ENCODE data around the gene HHAT. TPM values are rescaled to one million over a fixed set of nuclear protein-coding genes. Genes with fewer than 3 reads are reported as not detected.

Gene HHAT
- total and polyA plus RNA-seq, 9 of the 15 experiments (the other 6 are each of a cell fraction or from before 2014, with no cell fraction given): 0.07 to 0.16 (median 0.13) TPM; not detected in 1

- Histone ChIP-seq H3K79me2 (ENCODE audit: control insufficient read depth, insufficient read depth, low read length) (no peaks in the 10 kb centered on the region), H3K27me3 (ENCODE audit: control insufficient read depth in 2 of 2, insufficient read depth in 2 of 2, low read length in 2 of 2) (peaks cover 0 to 7% of the 10 kb centered on the region in 2 experiments; a peak in 1 of 5 replicates), H2AFZ (ENCODE audit: low read depth, low read length) (no peak overlapping the region), H3K36me3 (ENCODE audit: control insufficient read depth, insufficient read depth, low read length) (no peaks in the 10 kb centered on the region), H3K4me3 (no peak overlapping the region), H3K9me1 (ENCODE audit: control insufficient read depth, insufficient read depth, low read length) (no peaks in the 10 kb centered on the region), H4K20me1 (replicated peaks; ENCODE audit: control insufficient read depth, insufficient read depth, low read length) (no peaks in the 10 kb centered on the region), H3K4me1 (replicated peaks in 1 of 2; ENCODE audit: control insufficient read depth in 2 of 2, insufficient read depth in 2 of 2, low read length in 2 of 2) (no peaks in the 10 kb centered on the region), H3K4me2 (ENCODE audit: insufficient read depth, low read length) (no peak overlapping the region), H3K9ac (ENCODE audit: insufficient read depth in 1 of 2, low read depth in 2 of 2, low read length in 2 of 2) (no peak overlapping the region), H3K27ac (ENCODE audit: extremely low read depth, low read depth, low read length) (no peak overlapping the region), H3K9me3 (replicated peaks; ENCODE audit: control insufficient read depth, insufficient read depth, low read depth, low read length) (no peaks in the 10 kb centered on the region)
- intact Hi-C loops (cut with micrococcal nuclease): loop anchor here (10.0 kb wide), 1 partner anchor 497 kb away; no protein-coding TSS in a partner anchor
- DNase-seq (ENCODE audit: extremely low read depth in 1 of 4, low spot score in 3 of 4) (no peak), ATAC-seq (no peak), FAIRE-seq (no peak)
- BruUV-seq (replicated peaks): no TSS peak
- CTCF ChIA-PET (ENCODE audit: low intra/inter-chr PET ratio): no interaction called here
- in situ Hi-C loops (cut with MboI): loop anchor here (10.0 kb wide), 1 partner anchor 677 kb away; the partner anchor contains the start of gene KCNH1
- WGBS (ENCODE audit: insufficient coverage, low coverage, missing lambda C conversion rate): 0% methylated on average over 4 of the region's 4 CpGs
- POLR2A ChIA-PET: no interaction called here
- TF ChIP-seq TRIM25 (IDR thresholded peaks at IDR 0.05; ENCODE audit: borderline replicate concordance) (no peak), MEF2A (IDR thresholded peaks at IDR 0.05; ENCODE audit: control insufficient read depth, low read depth, low read length) (no peak), MTA2 (IDR thresholded peaks at IDR 0.05; ENCODE audit: low read depth) (no peak), ZNF551 (CRISPR knock-in tag; IDR thresholded peaks at IDR 0.05) (no peak), CHD4 (IDR thresholded peaks at IDR 0.05; ENCODE audit: insufficient read depth, insufficient replicate concordance, low read depth, low read length, poor library complexity, severe bottlenecking) (no peak), TFAM (CRISPR knock-in tag; conservative IDR thresholded peaks at IDR 0.05) (no peak), ZNF197 (CRISPR knock-in tag; IDR thresholded peaks at IDR 0.05; ENCODE audit: low read depth) (no peak), ETV6 (IDR thresholded peaks at IDR 0.05; ENCODE audit: borderline replicate concordance in 1 of 2, low read depth in 2 of 2, low read length in 1 of 2) (no peak), ETV6 (CRISPR knock-in tag; IDR thresholded peaks at IDR 0.05; ENCODE audit: borderline replicate concordance) (no peak), PTRF (tag; IDR thresholded peaks at IDR 0.05) (no peak), ZNF785 (CRISPR knock-in tag; IDR thresholded peaks at IDR 0.05) (no peak), CEBPG (CRISPR knock-in tag; IDR thresholded peaks at IDR 0.05) (no peak), CEBPG (tag; conservative IDR thresholded peaks at IDR 0.05 in 1 of 2, IDR thresholded peaks at IDR 0.05 in 1 of 2) (no peak), ZNF133 (CRISPR knock-in tag; IDR thresholded peaks at IDR 0.05) (no peak), HNRNPL (IDR thresholded peaks at IDR 0.05; ENCODE audit: low read depth, low read length) (no peak), ATF1 (CRISPR knock-in tag; IDR thresholded peaks at IDR 0.05) (no peak), ATF1 (tag; IDR thresholded peaks at IDR 0.05) (no peak)
- TF ChIP-seq, protein P1, sequence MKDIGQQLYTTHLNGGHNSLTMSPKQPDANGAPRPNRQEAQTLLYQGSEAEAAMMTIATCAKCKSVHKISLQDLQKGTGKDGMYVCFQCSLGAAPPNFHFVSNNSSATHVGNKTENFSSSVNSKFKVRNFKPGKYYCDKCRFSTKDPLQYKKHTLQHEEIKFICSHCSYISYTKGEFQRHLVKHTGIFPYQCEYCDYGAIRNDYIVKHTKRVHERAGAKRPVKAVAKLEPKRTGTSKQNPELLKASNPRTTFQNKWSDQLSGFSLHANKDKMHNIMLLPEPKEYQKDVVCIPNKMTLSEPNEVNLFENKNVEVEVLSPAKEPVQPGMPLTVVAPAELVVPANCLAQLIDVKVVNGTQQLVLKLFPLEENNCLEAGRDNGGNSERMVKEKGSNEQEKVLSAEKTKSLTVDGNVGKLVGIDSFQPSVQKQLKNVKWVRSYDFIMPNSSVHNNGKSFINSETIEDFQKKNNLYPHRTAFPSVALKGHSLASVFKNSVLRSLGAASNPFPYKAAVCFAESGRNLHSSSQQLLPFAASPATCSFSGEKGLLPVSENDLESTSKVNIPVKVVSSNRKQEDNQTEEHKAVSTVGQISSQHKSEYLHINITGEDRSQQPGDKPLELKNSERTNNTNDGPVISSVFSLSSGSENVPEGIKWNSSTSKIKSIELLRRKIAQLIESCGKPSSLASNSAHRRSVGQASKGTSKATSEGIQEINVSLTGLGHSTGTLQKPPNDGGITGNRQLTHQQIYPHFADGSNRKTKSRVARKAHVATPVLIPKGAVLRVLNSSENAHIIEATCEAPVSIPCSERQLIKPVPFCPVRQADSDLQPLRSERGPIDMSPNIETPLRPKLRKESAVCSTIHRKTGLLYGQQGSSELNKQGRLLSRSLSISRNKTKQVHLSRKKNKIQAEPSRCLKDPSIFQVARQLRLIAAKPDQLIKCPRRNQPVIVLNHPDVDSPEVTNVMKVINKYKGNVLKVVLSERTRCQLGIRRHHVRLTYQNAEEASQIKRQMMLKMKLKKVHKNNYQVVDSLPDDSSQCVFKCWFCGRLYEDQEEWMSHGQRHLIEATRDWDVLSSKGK (CRISPR knock-in tag; IDR thresholded peaks at IDR 0.05): no peak
- TF ChIP-seq, protein P2, sequence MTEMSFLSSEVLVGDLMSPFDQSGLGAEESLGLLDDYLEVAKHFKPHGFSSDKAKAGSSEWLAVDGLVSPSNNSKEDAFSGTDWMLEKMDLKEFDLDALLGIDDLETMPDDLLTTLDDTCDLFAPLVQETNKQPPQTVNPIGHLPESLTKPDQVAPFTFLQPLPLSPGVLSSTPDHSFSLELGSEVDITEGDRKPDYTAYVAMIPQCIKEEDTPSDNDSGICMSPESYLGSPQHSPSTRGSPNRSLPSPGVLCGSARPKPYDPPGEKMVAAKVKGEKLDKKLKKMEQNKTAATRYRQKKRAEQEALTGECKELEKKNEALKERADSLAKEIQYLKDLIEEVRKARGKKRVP (CRISPR knock-in tag; IDR thresholded peaks at IDR 0.05): no peak
Observed at GRCh38 chr1:210457568-210457967, 128.9 kb downstream of the HHAT start.
